Measurements from ENCODE around the gene ABCC2. TPM values are rescaled to one million over a fixed set of nuclear protein-coding genes. Genes with fewer than 3 reads are reported as not detected.

Gene ABCC2
- total and polyA plus RNA-seq, 8 donors = under 0.01 to 6.8 (median 0.58) TPM

DNA sequence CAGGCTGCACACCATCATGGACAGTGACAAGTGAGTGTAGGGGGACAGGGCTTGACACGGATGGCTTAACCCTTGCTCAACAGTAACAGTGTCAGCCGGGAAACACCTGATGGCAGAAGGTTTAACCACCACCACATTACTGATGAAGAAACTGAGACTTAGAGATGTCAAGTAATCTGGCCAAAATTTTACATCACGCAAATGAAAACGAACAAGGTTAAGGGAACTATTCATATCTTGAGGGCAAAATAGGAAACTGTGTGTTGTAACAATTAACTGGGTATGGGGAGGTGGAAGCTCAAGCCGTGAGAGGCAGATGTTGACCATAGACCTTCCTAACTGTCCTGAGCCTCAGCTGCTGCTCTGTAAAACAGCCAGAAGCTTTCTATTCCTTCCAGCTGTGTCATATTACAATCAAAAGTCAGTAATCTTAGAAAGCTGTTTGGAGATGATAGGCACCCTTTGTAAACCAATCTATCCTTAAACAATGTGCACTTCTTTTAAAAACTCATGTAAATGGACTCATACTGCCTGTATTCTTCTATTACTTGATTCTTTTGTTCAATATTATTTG lies 68.4 kb downstream of the ABCC2 start:
- WGBS, 5 donors = 76 to 83% (median 78%) methylated on average over 5 of the region's 5 CpGs
- intact Hi-C loops (cut with DNase I; ENCODE audit: low total_unique reads) = no loop called here
- TF ChIP-seq, protein P1, sequence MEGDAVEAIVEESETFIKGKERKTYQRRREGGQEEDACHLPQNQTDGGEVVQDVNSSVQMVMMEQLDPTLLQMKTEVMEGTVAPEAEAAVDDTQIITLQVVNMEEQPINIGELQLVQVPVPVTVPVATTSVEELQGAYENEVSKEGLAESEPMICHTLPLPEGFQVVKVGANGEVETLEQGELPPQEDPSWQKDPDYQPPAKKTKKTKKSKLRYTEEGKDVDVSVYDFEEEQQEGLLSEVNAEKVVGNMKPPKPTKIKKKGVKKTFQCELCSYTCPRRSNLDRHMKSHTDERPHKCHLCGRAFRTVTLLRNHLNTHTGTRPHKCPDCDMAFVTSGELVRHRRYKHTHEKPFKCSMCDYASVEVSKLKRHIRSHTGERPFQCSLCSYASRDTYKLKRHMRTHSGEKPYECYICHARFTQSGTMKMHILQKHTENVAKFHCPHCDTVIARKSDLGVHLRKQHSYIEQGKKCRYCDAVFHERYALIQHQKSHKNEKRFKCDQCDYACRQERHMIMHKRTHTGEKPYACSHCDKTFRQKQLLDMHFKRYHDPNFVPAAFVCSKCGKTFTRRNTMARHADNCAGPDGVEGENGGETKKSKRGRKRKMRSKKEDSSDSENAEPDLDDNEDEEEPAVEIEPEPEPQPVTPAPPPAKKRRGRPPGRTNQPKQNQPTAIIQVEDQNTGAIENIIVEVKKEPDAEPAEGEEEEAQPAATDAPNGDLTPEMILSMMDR (IDR thresholded peaks at IDR 0.05) = no peak
- no peak for TF ChIP-seq POLR2A (IDR thresholded peaks at IDR 0.05)
- no peak for TF ChIP-seq POLR2AphosphoS5 (IDR thresholded peaks at IDR 0.05)
- TF ChIP-seq EP300 (IDR thresholded peaks at IDR 0.05) = no peak

DNA sequence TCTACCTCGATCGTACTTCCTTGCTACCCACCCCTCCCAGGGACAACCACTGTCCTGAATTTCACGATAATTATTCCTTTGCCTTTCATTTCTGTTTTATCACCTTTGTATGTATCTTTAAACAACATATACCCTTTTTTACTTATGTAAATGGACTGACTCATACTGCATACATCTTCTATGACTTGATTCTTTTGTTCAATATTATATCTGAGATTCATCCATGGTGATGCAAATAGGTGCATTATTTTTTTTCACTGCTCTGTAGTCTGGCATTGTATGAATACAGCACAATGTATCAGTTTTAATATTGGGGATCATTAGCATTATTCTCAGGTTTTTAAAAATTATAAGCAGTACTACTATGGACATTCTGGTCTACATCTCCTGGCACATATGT lies 69.4 kb downstream of the ABCC2 start:
- no peaks in the 10 kb centered on the region for H3K9me3 ChIP-seq
- no peaks in the 10 kb centered on the region for H3K27me3 ChIP-seq
- peaks cover 0 to 9% (median 0%) of the 10 kb centered on the region in 4 donors for H3K4me1 ChIP-seq
- 84 to 91% (median 88%) methylated on average over 3 of the region's 3 CpGs for WGBS, 5 donors
- DNase-seq = no peak
- H3K27ac ChIP-seq = no peak overlapping the region
- no peak overlapping the region for H3K4me3 ChIP-seq
- intact Hi-C loops (cut with DNase I; ENCODE audit: low total_unique reads) = no loop called here
- H3K36me3 ChIP-seq = no peaks in the 10 kb centered on the region
- TF ChIP-seq EP300 (IDR thresholded peaks at IDR 0.05) (no peak), POLR2AphosphoS5 (IDR thresholded peaks at IDR 0.05) (no peak), POLR2A (IDR thresholded peaks at IDR 0.05) (no peak)
- TF ChIP-seq, protein P1 (IDR thresholded peaks at IDR 0.05) = no peak

More for the DNA sequence above, 68.4 kb downstream of the ABCC2 start:
- peaks cover 0 to 18% (median 6%) of the 10 kb centered on the region in 4 donors for H3K4me1 ChIP-seq
- no peak overlapping the region for H3K4me3 ChIP-seq
- no peaks in the 10 kb centered on the region for H3K9me3 ChIP-seq
- H3K27me3 ChIP-seq = no peaks in the 10 kb centered on the region
- no peak overlapping the region for H3K27ac ChIP-seq
- no peak for DNase-seq
- no peaks in the 10 kb centered on the region for H3K36me3 ChIP-seq

DNA sequence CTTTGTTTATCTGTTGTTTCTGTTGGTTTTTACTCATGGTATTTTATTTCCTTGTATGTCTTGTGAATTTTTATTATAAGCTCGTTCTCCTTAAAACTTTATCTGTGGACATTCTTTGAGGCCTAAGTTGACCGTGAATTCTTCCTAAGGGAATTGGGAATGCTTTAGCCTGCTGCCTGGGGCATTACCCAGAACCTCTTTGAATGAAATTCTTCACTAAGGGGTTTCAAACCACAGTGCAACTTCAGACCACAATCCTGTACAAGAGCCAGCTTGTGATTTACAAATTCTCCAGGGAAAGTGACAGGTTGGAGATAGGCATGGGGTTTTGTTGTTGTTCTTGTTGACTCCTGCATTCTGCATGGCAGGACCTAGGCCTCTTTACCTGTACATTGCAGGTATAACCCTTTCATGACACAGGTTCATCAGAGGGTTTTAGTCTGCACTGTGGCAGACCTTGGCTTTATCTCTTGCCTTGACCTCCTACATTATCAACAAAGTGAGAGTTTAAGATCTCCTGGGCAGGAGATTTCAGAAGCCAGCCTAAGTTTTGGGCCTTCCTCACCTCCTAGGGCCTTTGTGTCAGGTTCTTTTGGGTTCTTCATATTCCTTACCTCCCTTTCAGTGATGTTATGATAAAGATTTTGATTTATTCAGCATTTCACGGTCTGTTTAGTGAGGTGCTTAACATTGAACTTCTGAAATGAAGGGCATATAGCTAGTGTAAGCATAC lies 70.2 kb downstream of the ABCC2 start:
- intact Hi-C loops (cut with DNase I; ENCODE audit: low total_unique reads) = no loop called here
- Histone ChIP-seq H3K4me1 (peaks cover 0 to 9% (median 0%) of the 10 kb centered on the region in 4 donors), H3K27ac (no peak overlapping the region), H3K36me3 (no peaks in the 10 kb centered on the region), H3K4me3 (no peak overlapping the region), H3K9me3 (no peaks in the 10 kb centered on the region), H3K27me3 (no peaks in the 10 kb centered on the region)
- DNase-seq = no peak
- 61 to 77% (median 74%) methylated on average over 3 of the region's 3 CpGs for WGBS, 5 donors
- no peak for TF ChIP-seq POLR2AphosphoS5 (IDR thresholded peaks at IDR 0.05)
- no peak for TF ChIP-seq EP300 (IDR thresholded peaks at IDR 0.05)
- TF ChIP-seq, protein P1 (IDR thresholded peaks at IDR 0.05) = no peak
- no peak for TF ChIP-seq POLR2A (IDR thresholded peaks at IDR 0.05)

DNA sequence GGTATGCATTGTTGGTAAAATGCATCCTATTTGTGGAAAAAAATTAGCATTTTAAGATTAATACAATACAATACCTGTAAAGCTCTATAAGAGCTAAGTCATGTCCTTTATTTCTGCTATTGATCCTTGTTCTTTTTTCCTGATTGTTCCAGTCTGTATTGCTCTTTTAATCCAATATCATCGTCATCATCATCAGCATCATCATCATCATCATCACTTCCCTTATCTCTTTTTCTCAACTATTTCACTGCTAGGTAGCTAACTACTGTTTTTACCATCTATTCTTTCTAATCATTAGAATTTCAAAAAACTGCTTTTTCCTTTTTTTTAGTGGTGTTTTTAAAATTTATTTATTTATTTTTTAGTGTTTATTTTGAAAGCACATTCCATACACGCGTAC lies 71.2 kb downstream of the ABCC2 start:
- intact Hi-C loops (cut with DNase I; ENCODE audit: low total_unique reads) = no loop called here
- 45 to 64% (median 60%) methylated on average over 3 of the region's 3 CpGs for WGBS, 5 donors
- no peak for TF ChIP-seq POLR2AphosphoS5 (IDR thresholded peaks at IDR 0.05)
- TF ChIP-seq POLR2A (IDR thresholded peaks at IDR 0.05) = no peak
- TF ChIP-seq, protein P1 (IDR thresholded peaks at IDR 0.05) = no peak
- TF ChIP-seq EP300 (IDR thresholded peaks at IDR 0.05) = no peak
- Histone ChIP-seq H3K27me3 (no peaks in the 10 kb centered on the region), H3K4me3 (no peak overlapping the region), H3K4me1 (peaks cover 0 to 9% (median 0%) of the 10 kb centered on the region in 4 donors), H3K36me3 (no peaks in the 10 kb centered on the region), H3K9me3 (no peaks in the 10 kb centered on the region), H3K27ac (no peak overlapping the region)
- no peak for DNase-seq
